ENCODE measurements around the gene CASTOR1.

DNA sequence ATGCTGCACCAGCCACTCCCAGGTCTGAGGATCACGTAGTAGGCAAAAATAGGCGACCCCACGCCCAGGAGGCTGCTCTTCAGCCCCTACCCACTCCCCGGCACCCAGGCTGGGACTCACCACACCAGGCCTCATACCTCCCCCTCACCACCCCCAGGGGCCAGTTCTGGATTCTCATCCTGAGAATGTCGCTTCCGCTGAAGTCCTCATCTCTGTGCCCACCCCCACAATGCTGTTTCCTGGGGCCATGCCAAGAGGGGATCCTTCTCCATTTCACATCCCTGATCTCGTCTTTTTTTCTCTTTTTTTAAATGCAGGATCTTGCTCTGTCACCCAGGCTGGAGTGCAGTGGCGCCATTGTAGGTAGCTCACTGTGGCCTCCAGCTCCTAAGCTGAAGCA lies 21.0 kb downstream of the CASTOR1 start:
- TF ChIP-seq, protein P1, sequence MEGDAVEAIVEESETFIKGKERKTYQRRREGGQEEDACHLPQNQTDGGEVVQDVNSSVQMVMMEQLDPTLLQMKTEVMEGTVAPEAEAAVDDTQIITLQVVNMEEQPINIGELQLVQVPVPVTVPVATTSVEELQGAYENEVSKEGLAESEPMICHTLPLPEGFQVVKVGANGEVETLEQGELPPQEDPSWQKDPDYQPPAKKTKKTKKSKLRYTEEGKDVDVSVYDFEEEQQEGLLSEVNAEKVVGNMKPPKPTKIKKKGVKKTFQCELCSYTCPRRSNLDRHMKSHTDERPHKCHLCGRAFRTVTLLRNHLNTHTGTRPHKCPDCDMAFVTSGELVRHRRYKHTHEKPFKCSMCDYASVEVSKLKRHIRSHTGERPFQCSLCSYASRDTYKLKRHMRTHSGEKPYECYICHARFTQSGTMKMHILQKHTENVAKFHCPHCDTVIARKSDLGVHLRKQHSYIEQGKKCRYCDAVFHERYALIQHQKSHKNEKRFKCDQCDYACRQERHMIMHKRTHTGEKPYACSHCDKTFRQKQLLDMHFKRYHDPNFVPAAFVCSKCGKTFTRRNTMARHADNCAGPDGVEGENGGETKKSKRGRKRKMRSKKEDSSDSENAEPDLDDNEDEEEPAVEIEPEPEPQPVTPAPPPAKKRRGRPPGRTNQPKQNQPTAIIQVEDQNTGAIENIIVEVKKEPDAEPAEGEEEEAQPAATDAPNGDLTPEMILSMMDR (conservative IDR thresholded peaks at IDR 0.05), result no peak
- TF ChIP-seq ZFX (IDR thresholded peaks at IDR 0.05), result no peak
